GM12875 (cell line): ENCODE measurements around the gene MBOAT1.

Experiments
- H3K4me3 ChIP-seq: one replicate; pipeline ENCODE4 v1.5.1; 2011; ENCODE audit warnings: low read depth, low read length, control low read depth
- CTCF ChIP-seq: IDR thresholded peaks from 2 replicates; pipeline ENCODE4 v1.5.1; 2011; ENCODE audit warnings: low read depth, mild to moderate bottlenecking, control low read depth, inconsistent platforms, low read length, moderate library complexity, borderline replicate concordance; ENCODE audit not compliant: insufficient read depth

MBOAT1 gene

GRCh38 chr6:20211037-20211940, 980 bp downstream of the MBOAT1 start:
- H3K4me3 ChIP-seq = peak overlapping the region; percentile 60
- TF ChIP-seq CTCF = no peak

- no peak overlapping the region for H3K4me3 ChIP-seq
- TF ChIP-seq CTCF = no peak
These were observed 2.1 kb downstream of the MBOAT1 start for GRCh38 chr6:20210158-20210557.

GRCh38 chr6:20208687-20209378, 3.4 kb downstream of the MBOAT1 start:
- H3K4me3 ChIP-seq = no peak overlapping the region
- TF ChIP-seq CTCF = no peak

- no peak overlapping the region for H3K4me3 ChIP-seq
- no peak for TF ChIP-seq CTCF
These were observed 5.2 kb downstream of the MBOAT1 start for GRCh38 chr6:20207088-20207418.

- no peak for TF ChIP-seq CTCF
- no peak overlapping the region for H3K4me3 ChIP-seq
These were observed 6.5 kb downstream of the MBOAT1 start for GRCh38 chr6:20205722-20206161.

- no peak for TF ChIP-seq CTCF
These were observed 7.8 kb downstream of the MBOAT1 start for GRCh38 chr6:20204512-20204894.

More at GRCh38 chr6:20204512-20204894, 7.8 kb downstream of the MBOAT1 start:
- no peak overlapping the region for H3K4me3 ChIP-seq
